ENCODE results near the gene CDK14. TPM values are rescaled to one million over a fixed set of nuclear protein-coding genes. Genes with fewer than 3 reads are reported as not detected.
"Not testable (repeated sequence)": the region's sequence is repeated elsewhere in the genome, so short reads cannot be mapped to it uniquely, and the experiment has no call there.

The CDK14 gene
- total RNA-seq, 3 donors from 2014 or later = 0.71 to 1.1 (median 0.95) TPM

DNA sequence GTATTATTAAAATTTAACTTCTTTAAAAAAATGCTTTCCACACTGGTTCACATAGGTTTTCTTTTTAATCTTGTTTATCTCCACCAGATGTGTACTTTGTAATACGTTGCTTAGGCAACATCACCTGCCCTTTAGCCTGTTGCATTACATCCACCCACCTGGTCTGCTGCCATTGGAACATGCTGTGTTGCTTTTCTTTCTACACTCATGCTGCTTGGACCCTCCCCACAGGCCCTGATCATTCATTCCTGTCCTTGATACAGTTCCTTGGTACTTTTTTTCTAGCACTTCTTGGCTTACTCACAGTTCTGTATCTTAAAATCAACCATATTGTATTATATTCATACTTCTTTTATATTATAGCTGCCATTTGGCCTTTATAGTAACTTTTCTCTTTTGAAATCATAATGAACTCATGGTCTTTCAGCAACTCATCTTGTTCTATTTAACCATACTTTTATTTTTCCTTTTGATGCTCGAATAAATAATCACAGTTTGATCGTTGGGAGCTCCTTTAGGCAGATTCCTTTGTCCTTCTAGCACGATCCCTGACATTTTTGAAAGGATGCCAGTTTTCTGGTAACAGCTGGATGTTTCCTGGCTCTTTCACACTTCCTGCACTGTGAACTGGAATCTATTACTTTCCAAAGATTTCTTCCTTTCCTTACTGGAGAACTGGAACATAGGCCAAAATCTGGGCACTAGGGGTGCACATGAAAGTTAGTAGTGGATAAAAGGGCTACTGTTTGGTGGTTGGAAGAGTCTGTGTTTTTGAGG lies 125.1 kb downstream of the CDK14 start:
- Mint-ChIP-seq H3K36me3 (ENCODE audit: insufficient read depth) (no peaks in the 10 kb centered on the region), H3K4me1 (ENCODE audit: low read depth) (no peaks in the 10 kb centered on the region), H3K9me3 (no peaks in the 10 kb centered on the region)

GRCh38 chr7:90721869-90722431 lies 125.8 kb downstream of the CDK14 start:
- H3K9me3 Mint-ChIP-seq = no peaks in the 10 kb centered on the region

More for the DNA sequence above, 125.1 kb downstream of the CDK14 start:
- DNase-seq = no peak
- Mint-ChIP-seq H3K27me3 (ENCODE audit: low read depth) (no peaks in the 10 kb centered on the region), H3K4me3 (no peak overlapping the region)
- no peak for ATAC-seq

DNA sequence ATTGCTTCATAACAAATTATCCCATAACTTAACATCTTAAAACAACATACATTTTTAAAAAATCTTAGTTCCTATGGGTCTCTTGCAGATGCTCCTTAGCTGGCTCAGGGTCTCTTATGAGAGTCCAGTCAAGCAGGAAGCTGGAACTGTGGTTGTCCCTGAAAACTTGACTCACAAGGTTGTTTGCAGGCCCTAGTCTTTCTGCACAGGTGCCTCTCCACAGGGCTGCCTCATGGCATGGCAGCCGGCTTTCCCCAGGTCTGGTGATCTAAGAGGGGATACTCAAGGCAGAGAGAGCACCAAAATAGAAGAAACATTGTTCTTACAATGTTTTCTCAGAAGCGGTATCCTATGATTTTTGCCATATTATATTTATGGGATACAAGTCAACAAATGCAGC lies 127.1 kb downstream of the CDK14 start:
- no peak for DNase-seq
- no peak overlapping the region for H3K4me3 Mint-ChIP-seq
- no peaks in the 10 kb centered on the region for H3K4me1 Mint-ChIP-seq (ENCODE audit: low read depth)
- no peaks in the 10 kb centered on the region for H3K9me3 Mint-ChIP-seq
- no peak for ATAC-seq
- no peaks in the 10 kb centered on the region for H3K36me3 Mint-ChIP-seq (ENCODE audit: insufficient read depth)
- H3K27me3 Mint-ChIP-seq (ENCODE audit: low read depth) = no peaks in the 10 kb centered on the region

More at GRCh38 chr7:90721869-90722431, 125.8 kb downstream of the CDK14 start:
- ATAC-seq (no peak), DNase-seq (no peak)
- Mint-ChIP-seq H3K27me3 (ENCODE audit: low read depth) (no peaks in the 10 kb centered on the region), H3K36me3 (ENCODE audit: insufficient read depth) (no peaks in the 10 kb centered on the region), H3K4me3 (no peak overlapping the region), H3K4me1 (ENCODE audit: low read depth) (no peaks in the 10 kb centered on the region)

DNA sequence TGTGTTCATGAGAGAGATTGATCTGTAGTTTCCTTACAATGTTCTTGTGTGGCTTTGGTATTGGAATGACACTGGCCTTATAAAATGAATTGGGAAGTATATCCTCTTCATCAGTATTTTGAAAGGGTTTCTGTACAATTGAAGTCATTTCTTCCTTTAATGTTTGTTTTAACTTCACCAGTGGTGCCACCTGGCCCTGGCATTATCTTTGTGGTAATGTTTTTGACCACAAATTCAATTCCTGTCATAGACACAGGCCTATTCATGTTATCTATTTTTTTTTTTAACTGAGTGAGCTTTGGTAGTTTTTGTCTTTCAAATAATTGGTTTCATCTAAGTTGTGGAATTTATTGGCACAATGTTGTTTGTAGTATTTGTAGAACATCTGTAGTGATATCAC lies 127.7 kb downstream of the CDK14 start:
- no peak overlapping the region for H3K4me3 Mint-ChIP-seq
- H3K9me3 Mint-ChIP-seq = no peaks in the 10 kb centered on the region
- H3K4me1 Mint-ChIP-seq (ENCODE audit: low read depth) = no peaks in the 10 kb centered on the region
- ATAC-seq (no peak), DNase-seq (no peak)
- H3K27me3 Mint-ChIP-seq (ENCODE audit: low read depth) = no peaks in the 10 kb centered on the region
- H3K36me3 Mint-ChIP-seq (ENCODE audit: insufficient read depth) = no peaks in the 10 kb centered on the region

GRCh38 chr7:90726120-90726519 lies 130.0 kb downstream of the CDK14 start:
- H3K4me3 Mint-ChIP-seq = no peak overlapping the region
- DNase-seq (no peak), ATAC-seq (no peak)
- H3K36me3 Mint-ChIP-seq (ENCODE audit: insufficient read depth) = no peaks in the 10 kb centered on the region
- no peaks in the 10 kb centered on the region for H3K4me1 Mint-ChIP-seq (ENCODE audit: low read depth)
- H3K27me3 Mint-ChIP-seq (ENCODE audit: low read depth) = no peaks in the 10 kb centered on the region
- no peaks in the 10 kb centered on the region for H3K9me3 Mint-ChIP-seq

DNA sequence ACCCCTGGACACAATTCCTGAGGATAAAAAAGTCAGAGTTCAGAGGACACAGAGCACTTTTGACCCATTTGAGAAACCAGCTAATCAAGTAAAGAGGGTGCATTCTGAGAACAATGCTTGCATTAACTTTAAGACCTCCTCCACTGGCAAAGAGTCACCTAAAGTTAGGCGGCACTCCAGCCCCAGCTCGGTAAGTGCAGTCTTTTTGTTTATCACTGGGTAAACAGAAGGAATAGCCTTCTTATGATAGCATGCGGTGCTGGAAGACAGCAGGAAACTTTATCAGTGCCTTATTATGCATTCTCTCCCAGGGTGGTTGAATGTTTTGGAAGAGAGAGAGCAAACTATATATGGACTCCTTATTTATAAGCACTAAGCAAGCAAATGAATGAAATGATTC lies 130.5 kb downstream of the CDK14 start:
- no peaks in the 10 kb centered on the region for H3K4me1 Mint-ChIP-seq (ENCODE audit: low read depth)
- ATAC-seq = no peak
- H3K36me3 Mint-ChIP-seq (ENCODE audit: insufficient read depth) = no peaks in the 10 kb centered on the region
- no peak overlapping the region for H3K4me3 Mint-ChIP-seq
- no peaks in the 10 kb centered on the region for H3K27me3 Mint-ChIP-seq (ENCODE audit: low read depth)
- no peaks in the 10 kb centered on the region for H3K9me3 Mint-ChIP-seq
- no peak for DNase-seq

- Mint-ChIP-seq H3K27me3 (ENCODE audit: low read depth) (no peaks in the 10 kb centered on the region), H3K9me3 (no peaks in the 10 kb centered on the region), H3K4me1 (ENCODE audit: low read depth) (no peaks in the 10 kb centered on the region), H3K36me3 (ENCODE audit: insufficient read depth) (no peaks in the 10 kb centered on the region), H3K4me3 (no peak overlapping the region)
- ATAC-seq = no peak
- no peak for DNase-seq
Measured at GRCh38 chr7:90727412-90727811, 131.3 kb downstream of the CDK14 start.

DNA sequence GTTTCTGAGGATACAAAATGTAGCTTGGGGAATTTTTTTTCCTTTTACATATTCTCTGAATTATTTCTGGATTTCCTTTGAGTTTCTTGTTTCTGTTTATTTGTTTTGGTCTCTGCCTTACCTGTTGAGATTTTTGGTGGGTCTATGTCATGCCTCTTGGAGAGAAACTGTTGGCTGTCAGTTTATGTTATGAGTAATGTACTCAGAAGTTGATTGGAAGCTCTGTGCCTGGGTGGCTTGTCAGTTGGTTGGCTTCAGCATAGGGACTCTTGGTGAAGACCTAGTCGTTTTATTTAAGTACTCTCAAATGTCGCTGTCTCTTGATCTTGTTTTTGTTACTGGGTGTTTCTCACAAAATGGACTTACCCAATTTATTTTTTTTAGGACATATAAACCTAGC lies 132.4 kb downstream of the CDK14 start:
- Mint-ChIP-seq H3K4me3 (no peak overlapping the region), H3K4me1 (ENCODE audit: low read depth) (no peaks in the 10 kb centered on the region), H3K27me3 (ENCODE audit: low read depth) (no peaks in the 10 kb centered on the region), H3K9me3 (peaks cover 7% of the 10 kb centered on the region), H3K36me3 (ENCODE audit: insufficient read depth) (no peaks in the 10 kb centered on the region)
- no peak for ATAC-seq
- no peak for DNase-seq

DNA sequence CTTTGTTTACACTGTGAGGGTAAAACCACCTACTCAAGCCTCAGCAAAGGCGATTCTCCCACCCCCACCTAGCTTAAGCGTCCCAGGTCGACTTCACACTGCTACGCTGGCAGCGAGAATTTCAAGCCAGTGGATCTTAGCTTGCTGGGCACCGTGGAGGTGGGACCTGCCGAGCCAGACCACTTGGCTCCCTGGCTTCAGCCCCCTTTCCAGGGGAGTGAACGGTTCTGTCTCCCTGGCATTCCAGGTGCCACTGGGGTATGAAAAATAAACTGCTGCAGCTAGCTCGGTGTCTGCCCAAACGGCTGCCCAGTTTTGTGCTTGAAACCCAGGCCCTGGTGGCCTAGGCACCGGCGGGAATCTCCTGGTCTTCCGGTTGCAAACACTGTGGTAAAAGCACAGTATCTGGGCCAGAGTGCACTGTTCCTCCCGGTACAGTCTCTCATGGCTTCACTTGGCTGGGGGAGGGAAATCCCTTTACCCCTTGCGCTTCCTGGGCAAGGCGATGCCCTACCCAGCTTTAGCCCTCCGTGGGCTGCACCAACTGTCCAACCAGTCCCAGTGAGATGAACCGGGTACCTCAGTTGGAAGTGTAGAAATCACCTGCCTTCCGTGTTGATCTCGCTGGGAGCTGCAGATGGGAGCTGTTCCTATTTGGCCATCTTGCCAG lies 139.6 kb downstream of the CDK14 start:
- not testable (repeated sequence) for H3K36me3 Mint-ChIP-seq (ENCODE audit: insufficient read depth); H3K4me1 Mint-ChIP-seq (ENCODE audit: low read depth); DNase-seq

DNA sequence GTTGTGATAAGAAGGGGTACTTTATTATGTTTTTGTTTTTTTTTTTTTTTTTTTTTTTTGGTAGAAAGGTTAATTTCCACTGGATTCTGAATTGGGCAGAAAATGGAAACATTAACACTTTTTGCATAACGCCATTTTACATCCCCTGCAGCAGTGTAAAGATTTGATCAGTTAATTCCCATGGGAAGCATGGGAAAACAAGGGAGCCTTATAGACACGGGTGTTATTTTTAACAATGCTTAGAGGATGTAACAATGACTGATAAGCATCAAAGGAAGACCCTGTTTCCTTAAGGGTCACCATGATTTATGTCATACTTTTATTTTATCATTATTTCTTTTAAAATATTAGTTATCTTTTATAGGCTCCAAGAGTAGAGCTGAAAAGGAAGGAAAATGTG lies 140.2 kb downstream of the CDK14 start:
- Mint-ChIP-seq H3K27me3 (ENCODE audit: low read depth) (no peaks in the 10 kb centered on the region), H3K36me3 (ENCODE audit: insufficient read depth) (no peaks in the 10 kb centered on the region), H3K4me1 (ENCODE audit: low read depth) (no peaks in the 10 kb centered on the region), H3K9me3 (peaks cover 12% of the 10 kb centered on the region), H3K4me3 (no peak overlapping the region)
- DNase-seq (no peak), ATAC-seq (no peak)

More for the DNA sequence above, 139.6 kb downstream of the CDK14 start:
- H3K9me3 Mint-ChIP-seq = peaks cover 12% of the 10 kb centered on the region
- not testable (repeated sequence) for H3K27me3 Mint-ChIP-seq (ENCODE audit: low read depth); ATAC-seq; H3K4me3 Mint-ChIP-seq

GRCh38 chr7:90736968-90737939 lies 141.1 kb downstream of the CDK14 start:
- H3K4me1 Mint-ChIP-seq (ENCODE audit: low read depth) = no peaks in the 10 kb centered on the region
- peaks cover 12% of the 10 kb centered on the region for H3K9me3 Mint-ChIP-seq
- no peaks in the 10 kb centered on the region for H3K36me3 Mint-ChIP-seq (ENCODE audit: insufficient read depth)
- ATAC-seq (peak; percentile 37 to 56), DNase-seq (no peak)
- H3K27me3 Mint-ChIP-seq (ENCODE audit: low read depth) = no peaks in the 10 kb centered on the region
- no peak overlapping the region for H3K4me3 Mint-ChIP-seq

DNA sequence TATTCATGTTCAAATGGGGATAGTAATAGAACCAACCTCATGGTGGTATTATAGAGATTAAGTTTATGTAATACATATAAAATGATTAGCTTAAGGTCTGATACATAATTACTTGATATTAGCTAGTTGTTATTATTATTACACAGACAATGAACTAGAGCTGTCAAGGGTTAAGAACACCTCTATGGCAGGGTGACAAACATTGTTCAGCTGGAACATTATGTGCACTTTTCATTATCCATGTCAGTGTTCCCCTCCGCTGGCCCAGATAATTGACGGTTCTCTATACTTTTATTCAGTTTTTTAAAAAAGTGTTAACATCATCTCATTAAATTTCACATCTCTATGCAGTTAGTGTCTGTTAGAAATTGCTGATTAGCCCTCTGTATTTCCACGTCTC lies 142.1 kb downstream of the CDK14 start:
- H3K9me3 Mint-ChIP-seq = peaks cover 5% of the 10 kb centered on the region
- ATAC-seq (no peak), DNase-seq (no peak)
- no peaks in the 10 kb centered on the region for H3K27me3 Mint-ChIP-seq (ENCODE audit: low read depth)
- no peaks in the 10 kb centered on the region for H3K36me3 Mint-ChIP-seq (ENCODE audit: insufficient read depth)
- H3K4me1 Mint-ChIP-seq (ENCODE audit: low read depth) = no peaks in the 10 kb centered on the region
- no peak overlapping the region for H3K4me3 Mint-ChIP-seq

- Mint-ChIP-seq H3K9me3 (no peaks in the 10 kb centered on the region), H3K4me3 (no peak overlapping the region), H3K36me3 (ENCODE audit: insufficient read depth) (no peaks in the 10 kb centered on the region), H3K27me3 (ENCODE audit: low read depth) (no peaks in the 10 kb centered on the region), H3K4me1 (ENCODE audit: low read depth) (no peaks in the 10 kb centered on the region)
- DNase-seq (no peak), ATAC-seq (no peak)
Measured at GRCh38 chr7:90739716-90740115, 143.6 kb downstream of the CDK14 start.

DNA sequence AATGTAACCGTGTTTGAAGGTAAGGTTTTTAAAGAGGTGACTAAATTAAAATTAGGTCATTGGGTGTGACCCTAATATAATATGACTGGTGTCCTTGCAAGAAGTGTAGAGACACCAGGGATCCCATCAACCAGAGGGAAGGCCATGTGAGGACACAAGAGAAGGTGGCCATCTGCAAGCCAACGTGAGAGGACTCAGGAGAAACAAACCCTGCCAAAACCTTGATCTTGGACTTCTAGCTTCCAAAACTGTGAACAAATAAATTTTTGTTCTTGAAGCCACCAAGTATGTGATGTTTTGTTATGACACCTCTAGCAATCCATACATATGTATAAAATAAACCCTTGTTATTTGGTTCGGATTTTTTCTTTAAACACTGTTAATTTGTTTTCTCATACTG lies 144.3 kb downstream of the CDK14 start:
- Mint-ChIP-seq H3K9me3 (no peaks in the 10 kb centered on the region), H3K4me1 (ENCODE audit: low read depth) (no peaks in the 10 kb centered on the region), H3K4me3 (no peak overlapping the region), H3K36me3 (ENCODE audit: insufficient read depth) (no peaks in the 10 kb centered on the region), H3K27me3 (ENCODE audit: low read depth) (peaks cover 2% of the 10 kb centered on the region)
- DNase-seq = no peak
- no peak for ATAC-seq

Measured in activated T-cell treated with anti-CD3 and anti-CD28 coated beads, Interleukin-2, amount 50 U/mL, for 4 hours (primary cell).